Measurements from ENCODE around the gene UTP3. TPM values are rescaled to one million over a fixed set of nuclear protein-coding genes. Genes with fewer than 3 reads are reported as not detected.

UTP3 gene
- total and polyA plus RNA-seq, 9 of the 15 experiments (the other 6 are each of a cell fraction or from before 2014, with no cell fraction given) = 11.9 to 69.3 (median 34.0) TPM

GRCh38 chr4:70657326-70657725 is 31.0 kb upstream of the UTP3 start (continued):
- TF ChIP-seq MAFG (tag; conservative IDR thresholded peaks at IDR 0.05) (peak; percentile 93), KDM4B (IDR thresholded peaks at IDR 0.05; ENCODE audit: borderline replicate concordance in 2 of 2, low read depth in 1 of 2) (no peak), POLR3G (IDR thresholded peaks at IDR 0.05; ENCODE audit: extremely low read depth, insufficient read length, insufficient replicate concordance) (no peak), ZNF589 (CRISPR knock-in tag; IDR thresholded peaks at IDR 0.05; ENCODE audit: low read depth) (no peak), NCOA1 (IDR thresholded peaks at IDR 0.05; ENCODE audit: low read depth) (no peak), C11orf30 (IDR thresholded peaks at IDR 0.05; ENCODE audit: low read depth) (peak; percentile 94), ZSCAN29 (IDR thresholded peaks at IDR 0.05) (no peak), KLF1 (tag; IDR thresholded peaks at IDR 0.05) (no peak), ZNF764 (CRISPR knock-in tag; IDR thresholded peaks at IDR 0.05; ENCODE audit: low read depth) (no peak), MTA3 (IDR thresholded peaks at IDR 0.05; ENCODE audit: borderline replicate concordance) (no peak), NR1H2 (CRISPR knock-in tag; IDR thresholded peaks at IDR 0.05) (no peak), MAX (CRISPR knock-in tag; IDR thresholded peaks at IDR 0.05) (no peak), SMC3 (conservative IDR thresholded peaks at IDR 0.05; ENCODE audit: insufficient read depth, low read depth, low read length) (no peak), CUX1 (CRISPR knock-in tag; IDR thresholded peaks at IDR 0.05) (no peak), POLR2AphosphoS2 (IDR thresholded peaks at IDR 0.05; ENCODE audit: low read length) (no peak), CBFA2T3 (IDR thresholded peaks at IDR 0.05) (no peak), ARNT (IDR thresholded peaks at IDR 0.05) (no peak)
- TF ChIP-seq, protein P1, sequence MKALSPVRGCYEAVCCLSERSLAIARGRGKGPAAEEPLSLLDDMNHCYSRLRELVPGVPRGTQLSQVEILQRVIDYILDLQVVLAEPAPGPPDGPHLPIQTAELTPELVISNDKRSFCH (CRISPR knock-in tag; IDR thresholded peaks at IDR 0.05) = no peak
- TF ChIP-seq, protein P1 (tag; IDR thresholded peaks at IDR 0.05) = no peak

All from K562 (cell line).